Measurements from ENCODE around the gene NRL. TPM values are rescaled to one million over a fixed set of nuclear protein-coding genes. Genes with fewer than 3 reads are reported as not detected.
A peak's percentile ranks its signal among the peaks of the same experiment; 100 is the strongest.

Gene NRL
- total RNA-seq (2014; rRNA removed; shearing (Covaris generic)): 4.5 and 6.5 TPM in 2 replicates

GRCh38 chr14:24114532-24115421 is at the start of gene NRL, which contains the start of gene DCAF11:
TSS of gene NRL (minus strand) at chr14:24114949. CDS start at chr14:24082848, 32,101 bp downstream.
TSS of gene DCAF11 (plus strand) at chr14:24114777. CDS start at chr14:24115595, 818 bp downstream.
- peak; percentile 96 for DNase-seq (ENCODE audit: low spot score)

- no peak for DNase-seq (ENCODE audit: low spot score)
Measured at GRCh38 chr14:24162093-24162492, 47.3 kb upstream of the NRL start.

GRCh38 chr14:24160850-24161804 is 46.4 kb upstream of the NRL start, which contains the start of gene IRF9:
TSS of gene IRF9 (plus strand) at chr14:24161265. CDS start at chr14:24162145, 880 bp downstream.
- peak; percentile 93 for DNase-seq (ENCODE audit: low spot score)

GRCh38 chr14:24160499-24160849 is 45.7 kb upstream of the NRL start:
- no peak for DNase-seq (ENCODE audit: low spot score)

- DNase-seq (ENCODE audit: low spot score): no peak
Measured at GRCh38 chr14:24159777-24160498, 45.2 kb upstream of the NRL start.

GRCh38 chr14:24157331-24157730 is 42.6 kb upstream of the NRL start:
- DNase-seq (ENCODE audit: low spot score): no peak

GRCh38 chr14:24156840-24157239 is 42.1 kb upstream of the NRL start:
- DNase-seq (ENCODE audit: low spot score): no peak

GRCh38 chr14:24155100-24155499 is 40.4 kb upstream of the NRL start:
- DNase-seq (ENCODE audit: low spot score): no peak

- DNase-seq (ENCODE audit: low spot score): no peak
Measured at GRCh38 chr14:24151404-24152080, 36.8 kb upstream of the NRL start.

- DNase-seq (ENCODE audit: low spot score): no peak
Measured at GRCh38 chr14:24150993-24151392, 36.2 kb upstream of the NRL start.

GRCh38 chr14:24150567-24150966 is 35.8 kb upstream of the NRL start:
- DNase-seq (ENCODE audit: low spot score): no peak

GRCh38 chr14:24150061-24150460 is 35.3 kb upstream of the NRL start:
- no peak for DNase-seq (ENCODE audit: low spot score)

- no peak for DNase-seq (ENCODE audit: low spot score)
Measured at GRCh38 chr14:24149302-24149969, 34.7 kb upstream of the NRL start.

- DNase-seq (ENCODE audit: low spot score): no peak
Measured at GRCh38 chr14:24147761-24148428, 33.1 kb upstream of the NRL start.

- DNase-seq (ENCODE audit: low spot score): peak; percentile 94
Measured at GRCh38 chr14:24146978-24147760, 32.4 kb upstream of the NRL start, which contains the start of gene RNF31. TSS of gene RNF31 (plus strand) at chr14:24147498. CDS start at chr14:24147699, 201 bp downstream.

GRCh38 chr14:24146453-24146977 is 31.8 kb upstream of the NRL start, which contains the start of gene PSME2:
TSS of gene PSME2 (minus strand) at chr14:24146610. CDS start at chr14:24146581, 29 bp downstream.
- DNase-seq (ENCODE audit: low spot score): peak; percentile 88

GRCh38 chr14:24145690-24146452 is 31.1 kb upstream of the NRL start:
- no peak for DNase-seq (ENCODE audit: low spot score)

All from HT-29 (cell line).